GM21390 (cell line): ENCODE data around the gene HDC.

Source experiments
- ATAC-seq: cut with Tn5 transposase; IDR thresholded peaks from one replicate; pipeline ENCODE4 v1.9.1; 2021; ENCODE audit not compliant: unreplicated experiment

Gene HDC, protein sequence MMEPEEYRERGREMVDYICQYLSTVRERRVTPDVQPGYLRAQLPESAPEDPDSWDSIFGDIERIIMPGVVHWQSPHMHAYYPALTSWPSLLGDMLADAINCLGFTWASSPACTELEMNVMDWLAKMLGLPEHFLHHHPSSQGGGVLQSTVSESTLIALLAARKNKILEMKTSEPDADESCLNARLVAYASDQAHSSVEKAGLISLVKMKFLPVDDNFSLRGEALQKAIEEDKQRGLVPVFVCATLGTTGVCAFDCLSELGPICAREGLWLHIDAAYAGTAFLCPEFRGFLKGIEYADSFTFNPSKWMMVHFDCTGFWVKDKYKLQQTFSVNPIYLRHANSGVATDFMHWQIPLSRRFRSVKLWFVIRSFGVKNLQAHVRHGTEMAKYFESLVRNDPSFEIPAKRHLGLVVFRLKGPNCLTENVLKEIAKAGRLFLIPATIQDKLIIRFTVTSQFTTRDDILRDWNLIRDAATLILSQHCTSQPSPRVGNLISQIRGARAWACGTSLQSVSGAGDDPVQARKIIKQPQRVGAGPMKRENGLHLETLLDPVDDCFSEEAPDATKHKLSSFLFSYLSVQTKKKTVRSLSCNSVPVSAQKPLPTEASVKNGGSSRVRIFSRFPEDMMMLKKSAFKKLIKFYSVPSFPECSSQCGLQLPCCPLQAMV

DNA sequence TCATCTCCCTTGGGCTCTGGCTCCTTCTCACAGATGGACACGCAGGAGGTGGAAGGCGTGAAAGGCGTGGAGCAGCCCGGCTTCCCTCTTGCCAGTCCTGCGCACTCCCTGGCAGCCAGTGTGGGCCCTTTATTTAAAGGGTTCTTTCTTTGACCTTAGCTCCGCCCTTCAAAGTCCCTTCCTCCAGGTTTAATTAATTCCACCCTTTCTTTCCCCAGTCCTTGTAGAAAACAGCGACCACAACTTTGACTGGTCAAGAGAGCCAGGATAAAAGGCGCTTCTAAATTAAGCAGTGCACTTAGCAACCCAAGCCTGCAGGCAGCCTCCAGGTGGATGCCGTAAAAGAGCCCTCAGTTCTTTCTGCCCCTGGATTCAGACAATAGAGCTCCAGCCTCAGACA lies at the start of gene HDC:
Gene HDC (minus strand): TSS at position 107 of the 400 bp plus-strand sequence. CDS start 103 bp downstream, at position 4.
- ATAC-seq = no peak

DNA sequence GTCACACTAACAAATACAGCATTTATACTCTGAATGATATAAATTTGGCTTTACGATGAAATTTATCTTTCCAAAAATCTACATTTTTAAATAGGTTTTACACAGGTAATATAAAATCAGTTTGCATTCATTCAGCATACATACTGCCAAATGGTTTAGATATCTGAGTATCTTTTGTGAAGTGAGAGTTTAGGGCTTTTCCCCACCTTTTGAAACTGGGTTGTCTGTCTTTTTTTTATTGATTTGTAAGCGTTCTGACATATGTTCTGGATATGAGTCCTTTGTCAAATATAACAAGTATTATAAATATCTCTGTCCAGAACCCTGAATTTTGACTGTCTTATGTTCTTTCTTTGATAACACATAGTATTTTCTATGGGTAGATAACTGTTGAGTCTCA lies 47.1 kb upstream of the HDC start:
- ATAC-seq = no peak

DNA sequence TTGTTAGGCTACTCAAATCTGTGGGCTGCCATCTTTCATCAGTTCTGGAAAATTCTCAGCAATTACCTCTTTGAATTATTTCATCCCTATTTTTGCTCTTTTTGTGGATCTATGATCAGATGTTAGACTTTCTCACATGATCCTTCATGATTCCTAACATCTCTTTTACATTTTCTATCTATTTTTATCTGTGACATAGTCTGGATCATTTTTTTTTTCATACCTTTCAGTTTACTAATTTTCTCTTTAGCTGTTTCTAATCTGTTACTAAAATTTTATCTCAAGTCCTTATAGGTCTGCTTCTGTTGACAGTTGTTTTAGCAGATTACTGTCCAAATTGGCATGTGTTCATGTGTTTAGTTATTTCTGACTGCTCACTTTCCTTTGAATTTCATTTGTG lies 42.3 kb upstream of the HDC start:
- no peak for ATAC-seq

DNA sequence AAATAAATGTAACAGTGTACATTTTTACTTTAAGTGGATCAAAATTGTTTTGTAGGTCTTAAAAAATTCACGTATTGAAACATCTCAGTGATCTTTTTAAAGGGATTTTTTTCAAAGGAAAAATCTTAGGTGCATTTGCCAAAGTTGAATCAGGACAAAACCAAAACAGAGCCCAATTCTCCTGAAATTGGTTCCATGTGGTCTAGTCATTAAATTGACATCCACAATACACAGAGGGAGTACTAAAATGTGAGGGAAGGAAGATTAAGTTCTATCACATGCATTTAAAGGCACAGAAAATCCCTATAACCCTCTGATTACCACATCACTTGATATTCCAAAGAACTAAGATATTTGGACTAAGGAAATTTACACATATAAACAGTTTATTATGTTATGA lies 39.3 kb upstream of the HDC start:
- ATAC-seq = no peak

DNA sequence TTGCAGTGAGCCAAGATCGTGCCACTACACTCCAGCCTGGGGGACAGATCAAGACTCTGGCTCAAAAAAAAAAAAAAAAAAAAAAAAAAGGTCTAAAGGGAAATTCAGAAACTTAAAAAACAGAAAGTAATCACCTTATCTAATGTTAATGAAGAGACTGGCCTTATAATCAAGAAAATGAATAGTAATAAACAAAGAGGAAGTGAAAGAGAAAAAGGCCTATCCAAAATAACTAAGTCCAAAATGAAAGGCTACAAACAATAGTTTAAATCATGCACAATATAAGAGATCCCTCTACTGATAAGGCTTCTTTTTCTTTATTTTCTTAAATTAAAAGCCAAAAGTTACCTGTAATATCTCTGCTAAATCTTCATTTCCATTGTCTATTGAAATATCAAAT lies 37.1 kb upstream of the HDC start:
- ATAC-seq = peak; percentile 64

DNA sequence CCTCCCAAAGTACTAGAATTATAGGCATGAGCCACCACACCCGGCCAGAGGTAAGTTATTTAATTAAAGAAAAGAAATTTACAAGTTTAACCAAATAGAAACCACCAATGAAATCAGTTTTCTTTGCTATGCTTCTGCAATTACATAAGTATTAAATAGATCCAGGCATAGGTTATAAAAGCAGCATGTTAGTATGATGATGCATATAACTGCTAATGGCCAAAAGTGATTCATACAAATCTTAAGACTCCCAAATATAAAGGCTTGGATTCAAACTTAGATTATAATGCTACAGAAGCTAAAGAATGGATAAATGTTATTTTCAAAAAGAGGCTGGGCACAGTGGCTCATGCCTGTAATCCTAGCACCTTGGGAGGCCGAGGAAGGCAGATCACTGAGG lies 32.8 kb upstream of the HDC start:
- ATAC-seq = no peak

DNA sequence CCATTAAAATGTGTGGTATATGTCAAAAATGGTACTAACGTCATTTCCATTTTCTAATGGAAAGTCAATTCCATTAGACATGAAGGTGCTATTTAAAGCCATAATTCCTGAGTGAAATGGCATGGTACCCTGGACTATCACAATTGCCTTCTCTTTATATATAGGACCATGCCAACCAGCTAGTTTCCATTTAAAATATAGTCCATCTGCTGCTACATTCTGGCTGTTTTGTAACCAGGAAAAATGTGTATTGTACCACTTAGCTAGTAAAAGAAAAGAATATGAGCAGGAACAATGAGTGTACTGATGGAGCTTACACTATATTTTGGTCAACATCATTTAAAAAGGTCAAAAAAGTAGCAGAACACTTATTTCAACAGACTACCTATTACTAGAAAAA lies 30.4 kb upstream of the HDC start:
- no peak for ATAC-seq

DNA sequence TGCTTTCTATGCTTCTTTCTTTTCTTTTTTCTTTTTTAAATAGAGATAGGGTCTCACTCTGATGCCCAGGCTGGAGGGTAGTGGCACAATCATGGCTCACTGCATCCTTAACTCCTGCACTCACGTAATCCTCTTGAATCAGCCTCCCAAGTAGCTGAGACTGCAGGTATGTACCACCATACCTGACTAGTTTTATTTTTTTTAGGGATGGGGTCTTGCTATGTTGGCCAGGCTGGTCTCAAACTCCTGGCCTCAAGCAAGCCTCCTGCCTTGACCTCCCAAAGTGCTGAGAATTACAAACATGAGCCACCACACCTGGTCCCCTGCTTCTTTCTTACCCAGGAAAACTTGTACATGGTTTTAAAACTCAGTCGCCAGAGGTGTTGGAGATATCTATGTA lies 24.2 kb upstream of the HDC start:
- no peak for ATAC-seq

DNA sequence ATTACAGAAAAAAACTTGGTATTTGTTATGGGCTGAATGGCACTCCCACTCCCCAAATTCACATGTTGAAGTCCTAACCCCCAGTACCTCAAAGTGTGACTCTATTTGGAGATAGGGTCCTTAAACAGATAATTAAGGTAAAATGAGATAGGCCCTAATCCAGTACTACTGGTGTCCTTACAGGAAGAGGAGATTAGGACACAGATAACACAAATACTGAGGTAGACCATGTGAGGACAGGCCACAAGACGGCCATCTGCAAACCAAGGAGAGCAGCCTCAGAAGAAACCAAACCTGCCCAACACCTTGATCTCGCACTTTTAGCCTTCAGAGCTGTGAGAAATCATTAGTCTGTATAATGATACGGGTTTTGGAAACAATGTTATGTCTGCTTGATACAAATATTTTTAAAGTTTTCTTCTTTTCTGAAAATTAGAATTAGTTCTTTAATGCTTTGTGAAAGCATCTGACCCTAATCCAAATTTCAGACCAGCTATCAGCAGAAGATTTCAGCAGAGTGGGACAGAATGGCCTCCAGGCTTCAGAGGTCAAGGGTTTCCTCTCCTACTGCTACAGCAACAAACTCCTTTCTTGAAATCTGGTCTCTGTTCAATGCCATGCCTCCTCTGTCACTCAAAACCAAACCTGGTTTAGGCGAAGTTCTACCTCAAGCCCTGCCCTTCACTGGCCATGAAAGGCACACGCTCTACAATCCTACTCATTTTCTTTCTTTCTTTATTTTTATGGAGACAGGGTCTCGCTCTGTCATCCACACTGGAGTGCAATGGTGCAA lies 22.0 kb upstream of the HDC start:
- ATAC-seq = no peak

DNA sequence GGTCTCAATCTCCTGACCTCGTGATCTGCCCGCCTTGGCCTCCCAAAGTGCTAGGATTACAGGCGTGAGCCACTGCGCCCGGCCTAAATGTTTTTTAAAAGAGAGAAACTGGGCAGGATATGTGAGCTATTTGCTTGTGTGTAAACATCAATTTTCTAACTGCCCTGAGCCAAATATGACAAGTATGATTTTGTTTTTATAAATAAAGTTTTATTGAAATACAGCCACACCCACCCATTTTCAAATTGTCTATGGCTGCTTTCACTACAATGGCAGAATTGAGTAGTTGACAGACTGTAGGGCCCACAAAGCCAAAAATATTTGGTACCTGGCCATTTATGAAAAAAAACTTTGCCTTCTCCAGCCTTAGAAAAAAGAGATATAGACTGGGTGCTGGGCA lies 15.9 kb upstream of the HDC start:
- no peak for ATAC-seq

DNA sequence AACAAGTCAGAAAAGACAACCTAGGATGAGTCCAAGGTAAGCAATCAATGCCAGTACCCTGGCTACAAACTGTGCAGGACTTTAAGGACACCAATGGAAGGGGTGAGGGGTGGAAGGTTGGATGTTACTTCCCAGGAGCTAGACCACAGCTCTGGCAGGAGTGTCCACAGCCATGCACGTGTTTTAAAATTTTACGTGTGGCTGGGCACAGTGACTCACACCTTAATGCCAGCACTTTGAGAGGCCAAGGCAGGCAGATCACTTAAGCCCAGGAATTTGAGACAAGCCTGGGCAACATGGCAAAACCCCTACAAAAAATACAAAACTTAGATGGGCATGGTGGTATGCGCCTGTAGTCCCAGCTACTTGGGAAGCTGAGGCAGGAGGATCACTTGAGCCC lies 14.7 kb upstream of the HDC start:
- ATAC-seq = no peak

DNA sequence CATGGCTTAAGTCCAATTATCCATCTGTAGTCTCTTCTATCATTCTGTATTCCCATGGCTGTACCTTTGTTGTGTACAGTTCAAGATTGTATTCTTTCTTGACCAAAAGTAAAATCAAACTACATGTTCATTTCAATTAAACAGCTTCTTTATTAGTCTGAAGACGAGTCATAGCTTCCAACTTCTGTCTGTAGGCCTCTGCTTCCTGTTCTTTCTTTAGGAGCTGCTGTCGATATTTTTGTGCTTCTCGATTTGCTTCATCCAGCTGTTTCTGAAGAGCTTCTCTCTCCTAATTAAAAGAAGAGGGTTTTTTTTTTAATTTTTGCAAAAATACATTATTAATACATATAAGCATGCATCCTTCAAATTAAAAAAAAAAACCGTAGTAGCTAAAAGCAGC lies 13.0 kb upstream of the HDC start:
- no peak for ATAC-seq

DNA sequence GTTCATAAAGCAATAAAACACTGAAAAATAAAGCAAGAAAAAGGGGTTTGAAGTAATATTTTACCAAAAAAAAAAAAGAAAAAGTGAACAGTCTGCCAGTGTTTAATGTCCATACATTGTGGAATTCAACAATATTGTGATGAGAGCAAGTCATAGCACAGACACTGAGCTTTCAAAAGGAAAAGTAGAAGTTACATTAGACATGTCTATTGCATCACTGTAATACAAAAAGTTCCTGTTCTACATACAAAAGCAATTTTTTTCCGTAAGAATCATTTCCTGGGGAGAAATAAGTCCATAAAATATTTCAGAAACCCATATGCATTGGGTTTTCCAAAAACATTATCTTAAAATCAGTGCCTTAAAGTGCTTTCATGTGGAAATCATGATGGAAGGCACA lies 11.8 kb upstream of the HDC start:
- ATAC-seq = no peak

DNA sequence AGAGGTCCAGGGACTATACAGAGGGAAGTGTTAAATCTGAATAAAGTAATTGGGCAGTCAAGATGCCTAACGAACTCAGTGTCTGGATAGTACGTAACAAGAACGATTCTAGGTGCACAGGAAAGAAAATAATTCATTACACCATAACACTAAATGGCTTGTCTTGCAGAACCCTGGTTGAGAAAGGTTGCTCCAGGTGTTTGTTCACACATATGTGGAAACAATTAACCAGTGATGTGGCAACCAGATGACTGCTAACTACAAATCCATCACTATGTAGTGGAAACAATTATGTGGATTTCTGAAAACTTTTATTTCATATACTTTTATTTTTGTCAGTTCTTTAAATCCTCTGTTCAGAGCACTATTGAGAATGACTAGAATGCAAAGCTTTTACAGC lies 10.4 kb upstream of the HDC start:
- no peak for ATAC-seq

DNA sequence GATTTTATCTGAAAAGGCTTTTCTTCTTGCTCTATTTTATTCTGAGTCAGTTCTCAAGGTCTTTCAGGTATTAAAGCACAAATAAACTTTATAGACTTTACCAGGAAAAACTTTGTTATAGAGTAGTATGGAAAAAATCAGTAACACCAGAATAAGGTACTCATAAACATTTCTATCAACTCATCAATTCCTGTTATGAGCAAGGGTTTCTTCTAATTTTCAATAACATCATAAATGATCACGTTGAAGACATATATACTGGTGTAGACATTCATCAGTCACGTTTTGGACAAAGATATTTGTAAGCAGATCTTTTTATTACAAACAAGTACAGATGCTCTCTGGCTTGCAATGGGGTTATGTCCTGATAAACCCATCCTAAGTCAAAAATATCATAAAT lies 9.6 kb upstream of the HDC start:
- no peak for ATAC-seq

DNA sequence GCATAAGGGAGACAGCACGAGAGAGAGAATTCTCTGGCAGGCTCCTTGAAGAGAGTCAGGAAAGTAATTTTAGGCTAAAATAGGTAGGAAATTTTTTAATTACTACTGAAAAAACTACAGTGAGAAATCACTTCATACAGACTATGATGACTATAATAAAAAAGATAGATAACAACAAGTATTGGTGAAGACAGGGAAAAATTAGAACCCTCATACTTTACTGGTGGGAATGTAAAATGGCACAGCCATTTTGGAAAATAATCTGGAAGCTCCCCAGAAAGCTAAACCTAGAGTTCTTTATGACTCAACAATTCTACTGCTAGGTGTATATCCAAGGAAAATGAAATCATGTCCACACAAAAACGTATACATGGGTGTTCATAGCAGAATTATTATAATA lies 2.1 kb upstream of the HDC start:
- no peak for ATAC-seq

DNA sequence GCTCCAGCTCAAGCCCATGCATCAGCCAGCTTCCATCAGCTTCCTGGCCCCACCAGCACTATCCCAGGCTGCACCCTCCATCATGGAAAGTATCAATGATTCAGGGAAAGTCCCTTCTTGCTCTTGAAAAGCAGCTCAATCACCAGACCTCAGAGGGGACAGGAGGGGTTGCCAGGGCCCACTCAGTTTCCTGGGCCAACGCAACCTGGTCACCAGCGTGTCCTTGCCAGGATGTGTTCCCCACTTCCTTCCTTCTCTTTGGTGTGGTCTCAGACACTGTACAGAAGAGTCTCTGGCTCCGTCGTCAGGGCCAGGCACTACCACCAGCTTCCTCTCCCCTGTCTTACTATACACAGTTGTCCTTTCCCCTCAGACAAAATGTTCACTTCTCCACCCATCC lies 3.0 kb downstream of the HDC start:
- no peak for ATAC-seq

DNA sequence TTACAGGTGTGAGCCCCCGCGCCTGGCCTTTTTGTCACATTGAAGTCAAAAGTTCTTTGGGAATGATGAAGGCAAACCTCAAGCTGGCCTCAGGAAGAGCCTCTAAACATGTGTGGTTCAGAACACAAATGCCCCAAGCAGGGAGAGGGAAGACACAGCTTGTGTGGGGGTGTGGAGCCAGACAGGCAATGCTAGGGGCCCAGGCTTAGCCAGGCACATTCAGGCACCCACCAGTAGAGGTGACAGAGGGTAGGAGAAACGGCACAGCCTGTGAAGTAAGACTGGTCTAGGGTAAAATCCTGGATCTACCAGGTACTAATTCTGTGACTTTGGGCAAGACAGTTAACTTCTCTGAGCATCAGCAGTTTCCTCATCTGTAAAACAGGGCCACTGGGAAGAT lies 3.5 kb downstream of the HDC start:
- ATAC-seq = no peak

DNA sequence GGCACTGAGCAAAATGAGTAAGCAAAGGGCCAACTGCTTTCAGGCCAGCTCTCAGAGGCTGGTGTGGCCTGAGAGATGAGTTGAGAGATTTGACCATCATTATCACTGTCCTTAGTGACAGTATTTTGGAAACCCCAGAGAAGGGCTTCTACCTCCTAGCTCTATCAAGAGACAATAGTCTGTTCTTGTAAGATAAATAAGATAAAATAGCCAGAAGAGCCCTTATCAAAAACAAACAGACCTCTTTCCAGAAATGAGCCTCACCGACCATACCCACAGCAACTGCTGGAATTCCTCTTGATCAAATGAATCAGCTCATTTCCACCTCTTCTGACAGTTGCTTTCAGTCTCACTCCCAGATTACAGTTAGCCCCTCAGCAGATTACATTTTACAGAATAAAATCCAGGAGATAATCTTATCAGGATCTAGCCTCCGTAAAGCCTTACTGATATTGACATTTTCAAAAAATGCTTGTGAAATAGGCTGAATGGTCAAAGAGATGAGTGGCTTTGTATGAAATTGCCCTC lies 4.5 kb downstream of the HDC start:
- peak; percentile 46 for ATAC-seq

DNA sequence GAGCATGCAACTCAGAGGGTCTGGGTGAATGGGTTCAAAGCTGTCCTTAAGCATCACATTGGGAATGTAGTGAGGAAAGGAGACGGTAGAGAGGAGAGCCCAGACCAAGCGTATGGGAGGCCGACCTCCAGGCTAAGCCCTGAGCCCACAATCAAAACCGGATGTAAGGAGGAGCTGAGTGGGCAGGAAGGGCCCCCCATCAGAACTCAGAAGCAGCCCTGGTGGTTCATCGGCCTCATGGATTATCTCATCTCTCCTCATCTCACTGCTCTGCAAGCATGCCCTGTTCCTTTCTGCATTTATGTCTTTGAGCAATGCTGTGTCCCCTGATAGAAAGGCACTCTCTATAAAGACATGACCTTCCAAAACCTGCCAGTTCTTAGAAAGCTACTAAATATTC lies 6.2 kb downstream of the HDC start:
- no peak for ATAC-seq

DNA sequence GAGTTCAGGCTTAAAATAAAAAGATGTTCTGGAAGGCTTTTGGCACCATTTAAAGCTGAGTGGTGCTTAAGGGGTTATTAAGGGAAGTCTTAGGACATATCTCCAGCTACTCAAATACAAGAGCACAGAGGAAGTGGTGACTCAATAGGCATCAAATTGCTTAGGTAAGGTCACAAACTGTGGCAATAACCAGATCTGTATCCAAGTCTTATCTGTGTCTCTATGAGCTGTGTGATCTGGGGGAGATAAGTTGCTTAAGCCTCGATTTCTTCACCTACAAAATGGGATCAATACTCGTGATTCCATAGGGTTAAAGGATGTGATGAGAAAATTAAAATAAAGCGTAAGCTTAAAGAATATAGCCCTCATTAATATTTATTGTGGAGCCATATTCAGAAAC lies 7.6 kb downstream of the HDC start:
- ATAC-seq = no peak

DNA sequence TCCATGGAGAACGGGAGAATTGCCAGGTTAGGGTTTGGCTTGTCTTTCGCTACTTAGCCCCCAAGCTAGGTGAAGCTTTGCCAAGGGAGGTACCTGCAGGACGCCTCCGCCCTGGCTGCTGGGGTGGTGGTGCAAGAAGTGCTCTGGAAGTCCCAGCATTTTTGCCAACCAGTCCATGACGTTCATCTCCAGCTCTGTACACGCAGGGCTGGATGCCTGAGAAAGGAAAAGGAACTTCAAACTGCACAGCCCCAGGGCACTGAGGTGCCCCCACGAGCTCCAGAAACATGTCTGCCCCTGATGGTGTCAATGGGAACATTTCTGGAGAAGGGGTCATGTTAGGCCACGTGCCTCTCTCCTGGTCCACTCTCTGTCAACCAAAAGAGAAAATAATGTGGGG lies 8.2 kb downstream of the HDC start:
- ATAC-seq = no peak
